GM12891 (cell line): ENCODE results near the gene CEBPG.

Experiments
- POLR2AphosphoS5 ChIP-seq: IDR thresholded peaks from 2 replicates; pipeline ENCODE4 v1.6.1; 2011; ENCODE audit warnings: low read depth, low read length, control low read depth
- SPI1 ChIP-seq: IDR thresholded peaks from 2 replicates; pipeline ENCODE4 v1.6.1; 2011; ENCODE audit warnings: low read depth, low read length, control low read depth

- TF ChIP-seq SPI1, result no peak
- TF ChIP-seq POLR2AphosphoS5, result peak; percentile 78
Measured at GRCh38 chr19:33373453-33374235, at the start of gene CEBPG.
